ENCODE data around the gene HOXB8.

Gene HOXB8

GRCh38 chr17:48583708-48584222 is 31.3 kb downstream of the HOXB8 start:
- peaks cover 5% of the 10 kb centered on the region for H3K27me3 Mint-ChIP-seq (ENCODE audit: low read depth, poor library complexity)

DNA sequence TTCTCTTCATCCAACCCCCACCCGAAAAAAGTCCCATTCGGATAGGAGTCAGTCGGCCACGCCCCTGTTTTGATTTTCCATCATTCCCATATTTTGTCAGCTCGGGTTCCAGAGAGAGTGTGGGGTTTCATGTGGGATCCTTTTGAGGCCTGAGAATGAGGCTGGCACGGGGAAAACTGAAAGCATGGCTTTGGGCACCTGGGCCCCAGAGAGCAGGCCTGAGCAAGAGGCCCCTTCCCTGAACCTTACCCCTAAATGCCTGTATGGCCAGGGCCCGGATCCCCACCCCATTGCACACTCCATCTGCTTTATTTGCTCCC is 32.4 kb downstream of the HOXB8 start:
- Mint-ChIP-seq H3K4me1 (peaks cover 58% of the 10 kb centered on the region), H3K27ac (peak overlapping the region; percentile 100), H3K9me3 (no peaks in the 10 kb centered on the region), H3K4me3 (peak overlapping the region; percentile 99), H3K27me3 (ENCODE audit: low read depth, poor library complexity) (peaks cover 6% of the 10 kb centered on the region), H3K36me3 (ENCODE audit: low read depth) (peaks cover 80% of the 10 kb centered on the region)
- no peak for DNase-seq
- TF ChIP-seq, protein P1, sequence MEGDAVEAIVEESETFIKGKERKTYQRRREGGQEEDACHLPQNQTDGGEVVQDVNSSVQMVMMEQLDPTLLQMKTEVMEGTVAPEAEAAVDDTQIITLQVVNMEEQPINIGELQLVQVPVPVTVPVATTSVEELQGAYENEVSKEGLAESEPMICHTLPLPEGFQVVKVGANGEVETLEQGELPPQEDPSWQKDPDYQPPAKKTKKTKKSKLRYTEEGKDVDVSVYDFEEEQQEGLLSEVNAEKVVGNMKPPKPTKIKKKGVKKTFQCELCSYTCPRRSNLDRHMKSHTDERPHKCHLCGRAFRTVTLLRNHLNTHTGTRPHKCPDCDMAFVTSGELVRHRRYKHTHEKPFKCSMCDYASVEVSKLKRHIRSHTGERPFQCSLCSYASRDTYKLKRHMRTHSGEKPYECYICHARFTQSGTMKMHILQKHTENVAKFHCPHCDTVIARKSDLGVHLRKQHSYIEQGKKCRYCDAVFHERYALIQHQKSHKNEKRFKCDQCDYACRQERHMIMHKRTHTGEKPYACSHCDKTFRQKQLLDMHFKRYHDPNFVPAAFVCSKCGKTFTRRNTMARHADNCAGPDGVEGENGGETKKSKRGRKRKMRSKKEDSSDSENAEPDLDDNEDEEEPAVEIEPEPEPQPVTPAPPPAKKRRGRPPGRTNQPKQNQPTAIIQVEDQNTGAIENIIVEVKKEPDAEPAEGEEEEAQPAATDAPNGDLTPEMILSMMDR (IDR thresholded peaks at IDR 0.05), result no peak

More at GRCh38 chr17:48583708-48584222, 31.3 kb downstream of the HOXB8 start:
- Mint-ChIP-seq H3K27ac (peak overlapping the region; percentile 100), H3K36me3 (ENCODE audit: low read depth) (peaks cover 88% of the 10 kb centered on the region), H3K4me3 (peak overlapping the region; percentile 99), H3K9me3 (no peaks in the 10 kb centered on the region), H3K4me1 (peaks cover 56% of the 10 kb centered on the region)
- no peak for DNase-seq
- TF ChIP-seq, protein P1 (IDR thresholded peaks at IDR 0.05), result no peak

GRCh38 chr17:48579760-48580554 is 35.1 kb downstream of the HOXB8 start:
- Mint-ChIP-seq H3K4me1 (peaks cover 64% of the 10 kb centered on the region), H3K9me3 (no peaks in the 10 kb centered on the region), H3K27ac (peak overlapping the region; percentile 100), H3K36me3 (ENCODE audit: low read depth) (peaks cover 72% of the 10 kb centered on the region), H3K4me3 (peak overlapping the region; percentile 99), H3K27me3 (ENCODE audit: low read depth, poor library complexity) (peaks cover 3% of the 10 kb centered on the region)
- TF ChIP-seq, protein P1 (IDR thresholded peaks at IDR 0.05), result no peak
- DNase-seq, result peak; percentile 69

- Mint-ChIP-seq H3K4me1 (peaks cover 59% of the 10 kb centered on the region), H3K36me3 (ENCODE audit: low read depth) (peaks cover 72% of the 10 kb centered on the region), H3K27ac (peak overlapping the region; percentile 100), H3K4me3 (peak overlapping the region; percentile 99), H3K27me3 (ENCODE audit: low read depth, poor library complexity) (peaks cover 3% of the 10 kb centered on the region), H3K9me3 (no peaks in the 10 kb centered on the region)
- TF ChIP-seq, protein P1 (IDR thresholded peaks at IDR 0.05), result no peak
- DNase-seq, result no peak
These were observed 35.7 kb downstream of the HOXB8 start for GRCh38 chr17:48579471-48579759.

DNA sequence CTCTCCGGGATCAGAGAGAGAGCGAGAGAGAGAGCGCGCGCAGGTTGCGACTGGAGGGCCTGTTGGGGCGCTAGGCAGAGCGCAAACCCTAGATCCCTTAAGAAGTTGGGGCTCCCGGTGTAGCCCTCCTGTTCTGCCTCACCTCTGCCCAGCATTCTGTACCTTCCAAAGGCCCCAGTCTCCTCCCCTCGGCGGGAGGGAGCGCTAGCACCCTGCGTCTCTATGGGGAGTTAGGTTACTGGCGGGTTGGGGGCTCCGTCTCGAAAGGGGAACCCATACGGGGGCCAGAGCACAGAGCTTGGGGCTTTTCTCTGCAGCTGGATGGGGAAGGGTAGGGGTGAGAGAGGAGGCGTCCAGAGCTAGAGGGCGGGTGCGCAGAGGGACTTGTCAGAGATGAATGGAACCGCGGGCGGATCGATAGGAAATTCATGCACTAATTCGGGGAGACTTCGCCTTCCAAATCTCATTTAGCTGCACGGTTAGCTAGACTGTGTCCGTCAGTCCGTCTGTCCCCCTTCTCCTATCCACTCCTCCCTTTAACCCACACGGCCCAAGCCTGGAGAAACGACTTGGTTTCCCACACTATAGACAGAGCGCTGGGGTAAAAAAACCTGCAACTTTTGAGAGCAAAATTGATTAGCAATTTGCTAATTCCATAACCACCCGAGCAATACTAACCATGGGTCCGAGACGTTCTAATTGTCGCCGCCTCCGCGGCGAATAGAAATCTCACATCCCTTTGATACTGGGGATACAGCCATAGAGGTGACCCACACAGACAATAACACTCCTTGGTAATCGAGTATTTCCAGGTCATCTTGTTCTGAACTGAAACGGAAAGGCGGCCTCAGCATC is 36.2 kb downstream of the HOXB8 start:
- H3K4me1 Mint-ChIP-seq, result peaks cover 53% of the 10 kb centered on the region
- TF ChIP-seq, protein P1 (IDR thresholded peaks at IDR 0.05), result no peak
- H3K27ac Mint-ChIP-seq, result peak overlapping the region; percentile 100
- no peaks in the 10 kb centered on the region for H3K9me3 Mint-ChIP-seq
- DNase-seq, result peak; percentile 55
- H3K36me3 Mint-ChIP-seq (ENCODE audit: low read depth), result peaks cover 72% of the 10 kb centered on the region
- H3K4me3 Mint-ChIP-seq, result peak overlapping the region; percentile 99
- H3K27me3 Mint-ChIP-seq (ENCODE audit: low read depth, poor library complexity), result peaks cover 3% of the 10 kb centered on the region
